ENCODE measurements around the gene MAN2A1.
A peak's percentile ranks its signal among the peaks of the same experiment; 100 is the strongest.

The MAN2A1 gene

DNA sequence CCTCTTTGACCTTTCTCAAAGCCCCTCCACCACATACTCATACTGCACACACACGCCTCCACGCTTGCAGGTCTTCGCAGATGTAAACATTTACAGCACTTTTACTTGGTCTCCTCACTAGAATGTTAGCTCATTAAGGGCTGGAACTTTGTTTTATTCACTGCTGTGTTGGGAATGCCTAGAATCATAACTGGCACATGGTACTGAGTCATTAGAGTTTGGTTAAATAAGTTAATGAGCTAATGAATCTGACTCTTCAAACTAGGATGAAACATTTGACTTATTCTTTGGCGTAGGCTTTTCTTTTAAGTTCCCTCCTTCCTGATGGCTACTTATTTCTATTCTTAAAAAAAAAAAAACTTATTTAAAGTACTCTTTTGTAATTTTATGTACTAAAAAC, 28.9 kb downstream of the MAN2A1 start:
- POLR2A ChIA-PET = no interaction called here

DNA sequence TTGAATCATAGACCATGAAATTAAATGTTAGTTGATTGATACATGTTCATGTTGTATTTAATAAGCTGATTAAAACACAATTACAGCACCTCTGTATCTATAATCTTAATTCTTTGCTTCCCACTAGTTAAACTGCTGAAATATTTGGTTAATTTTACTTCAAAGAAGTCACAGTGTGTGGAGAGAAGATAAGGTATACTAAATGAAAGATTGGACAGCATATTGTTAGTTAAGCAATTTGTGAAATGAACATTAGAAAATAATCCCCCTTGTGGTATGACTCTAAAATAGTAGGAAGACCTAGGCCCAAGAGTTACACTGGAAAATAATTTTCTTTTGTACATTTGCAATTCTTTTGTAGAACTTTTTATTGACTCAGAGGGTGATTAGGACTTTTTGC, 30.3 kb downstream of the MAN2A1 start:
- Histone ChIP-seq H3K9me3 (ENCODE audit: control insufficient read depth, insufficient read depth, low read depth, low read length) (no peaks in the 10 kb centered on the region), H3K4me1 (ENCODE audit: control insufficient read depth, insufficient read depth, low read length) (peaks cover 6% of the 10 kb centered on the region; the same call in 1 of the 2 replicates), H3K4me3 (ENCODE audit: low read depth, low read length) (no peak overlapping the region), H3K27ac (ENCODE audit: extremely low read depth, low read depth, low read length) (no peak overlapping the region), H3K36me3 (ENCODE audit: control insufficient read depth in 2 of 2, insufficient read depth in 1 of 2, low read length in 2 of 2) (peaks cover 0 to 11% of the 10 kb centered on the region in 2 experiments; a peak in 2 of 3 replicates)
- TF ChIP-seq ZNF341 (tag by site-specific recombination; IDR thresholded peaks at IDR 0.05; ENCODE audit: low read depth) = no peak
- TF ChIP-seq, protein P1, sequence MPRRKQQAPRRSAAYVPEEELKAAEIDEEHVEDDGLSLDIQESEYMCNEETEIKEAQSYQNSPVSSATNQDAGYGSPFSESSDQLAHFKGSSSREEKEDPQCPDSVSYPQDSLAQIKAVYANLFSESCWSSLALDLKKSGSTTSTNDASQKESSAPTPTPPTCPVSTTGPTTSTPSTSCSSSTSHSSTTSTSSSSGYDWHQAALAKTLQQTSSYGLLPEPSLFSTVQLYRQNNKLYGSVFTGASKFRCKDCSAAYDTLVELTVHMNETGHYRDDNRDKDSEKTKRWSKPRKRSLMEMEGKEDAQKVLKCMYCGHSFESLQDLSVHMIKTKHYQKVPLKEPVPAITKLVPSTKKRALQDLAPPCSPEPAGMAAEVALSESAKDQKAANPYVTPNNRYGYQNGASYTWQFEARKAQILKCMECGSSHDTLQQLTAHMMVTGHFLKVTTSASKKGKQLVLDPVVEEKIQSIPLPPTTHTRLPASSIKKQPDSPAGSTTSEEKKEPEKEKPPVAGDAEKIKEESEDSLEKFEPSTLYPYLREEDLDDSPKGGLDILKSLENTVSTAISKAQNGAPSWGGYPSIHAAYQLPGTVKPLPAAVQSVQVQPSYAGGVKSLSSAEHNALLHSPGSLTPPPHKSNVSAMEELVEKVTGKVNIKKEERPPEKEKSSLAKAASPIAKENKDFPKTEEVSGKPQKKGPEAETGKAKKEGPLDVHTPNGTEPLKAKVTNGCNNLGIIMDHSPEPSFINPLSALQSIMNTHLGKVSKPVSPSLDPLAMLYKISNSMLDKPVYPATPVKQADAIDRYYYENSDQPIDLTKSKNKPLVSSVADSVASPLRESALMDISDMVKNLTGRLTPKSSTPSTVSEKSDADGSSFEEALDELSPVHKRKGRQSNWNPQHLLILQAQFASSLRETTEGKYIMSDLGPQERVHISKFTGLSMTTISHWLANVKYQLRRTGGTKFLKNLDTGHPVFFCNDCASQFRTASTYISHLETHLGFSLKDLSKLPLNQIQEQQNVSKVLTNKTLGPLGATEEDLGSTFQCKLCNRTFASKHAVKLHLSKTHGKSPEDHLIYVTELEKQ (tag by site-specific recombination; IDR thresholded peaks at IDR 0.05; ENCODE audit: borderline replicate concordance) = no peak
- CTCF ChIA-PET = interaction anchor here (0.6 to 0.7 kb wide), 2 partner anchors 9 to 20 kb away, joined by 3 read pairs; no protein-coding TSS in a partner anchor
- POLR2A ChIA-PET = no interaction called here

More for the DNA sequence above, 28.9 kb downstream of the MAN2A1 start:
- no peaks in the 10 kb centered on the region for H3K9me3 ChIP-seq (ENCODE audit: control insufficient read depth, insufficient read depth, low read depth, low read length)
- CTCF ChIA-PET = interaction anchor here (0.6 kb wide), 1 partner anchor 24 kb away, joined by 3 read pairs; no protein-coding TSS in a partner anchor
- TF ChIP-seq PRDM1 (tag by site-specific recombination; IDR thresholded peaks at IDR 0.05) (no peak), ZNF473 (tag by site-specific recombination; IDR thresholded peaks at IDR 0.05) (no peak), ZNF521 (tag by site-specific recombination; IDR thresholded peaks at IDR 0.05) (no peak), ZXDB (tag by site-specific recombination; IDR thresholded peaks at IDR 0.05) (no peak)
- TF ChIP-seq, protein P2, sequence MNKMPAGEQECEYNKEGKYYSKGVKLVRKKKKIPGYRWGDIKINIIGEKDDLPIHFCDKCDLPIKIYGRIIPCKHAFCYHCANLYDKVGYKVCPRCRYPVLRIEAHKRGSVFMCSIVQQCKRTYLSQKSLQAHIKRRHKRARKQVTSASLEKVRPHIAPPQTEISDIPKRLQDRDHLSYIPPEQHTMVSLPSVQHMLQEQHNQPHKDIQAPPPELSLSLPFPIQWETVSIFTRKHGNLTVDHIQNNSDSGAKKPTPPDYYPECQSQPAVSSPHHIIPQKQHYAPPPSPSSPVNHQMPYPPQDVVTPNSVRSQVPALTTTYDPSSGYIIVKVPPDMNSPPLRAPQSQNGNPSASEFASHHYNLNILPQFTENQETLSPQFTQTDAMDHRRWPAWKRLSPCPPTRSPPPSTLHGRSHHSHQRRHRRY (tag by site-specific recombination; IDR thresholded peaks at IDR 0.05) = no peak
- TF ChIP-seq, protein P3, sequence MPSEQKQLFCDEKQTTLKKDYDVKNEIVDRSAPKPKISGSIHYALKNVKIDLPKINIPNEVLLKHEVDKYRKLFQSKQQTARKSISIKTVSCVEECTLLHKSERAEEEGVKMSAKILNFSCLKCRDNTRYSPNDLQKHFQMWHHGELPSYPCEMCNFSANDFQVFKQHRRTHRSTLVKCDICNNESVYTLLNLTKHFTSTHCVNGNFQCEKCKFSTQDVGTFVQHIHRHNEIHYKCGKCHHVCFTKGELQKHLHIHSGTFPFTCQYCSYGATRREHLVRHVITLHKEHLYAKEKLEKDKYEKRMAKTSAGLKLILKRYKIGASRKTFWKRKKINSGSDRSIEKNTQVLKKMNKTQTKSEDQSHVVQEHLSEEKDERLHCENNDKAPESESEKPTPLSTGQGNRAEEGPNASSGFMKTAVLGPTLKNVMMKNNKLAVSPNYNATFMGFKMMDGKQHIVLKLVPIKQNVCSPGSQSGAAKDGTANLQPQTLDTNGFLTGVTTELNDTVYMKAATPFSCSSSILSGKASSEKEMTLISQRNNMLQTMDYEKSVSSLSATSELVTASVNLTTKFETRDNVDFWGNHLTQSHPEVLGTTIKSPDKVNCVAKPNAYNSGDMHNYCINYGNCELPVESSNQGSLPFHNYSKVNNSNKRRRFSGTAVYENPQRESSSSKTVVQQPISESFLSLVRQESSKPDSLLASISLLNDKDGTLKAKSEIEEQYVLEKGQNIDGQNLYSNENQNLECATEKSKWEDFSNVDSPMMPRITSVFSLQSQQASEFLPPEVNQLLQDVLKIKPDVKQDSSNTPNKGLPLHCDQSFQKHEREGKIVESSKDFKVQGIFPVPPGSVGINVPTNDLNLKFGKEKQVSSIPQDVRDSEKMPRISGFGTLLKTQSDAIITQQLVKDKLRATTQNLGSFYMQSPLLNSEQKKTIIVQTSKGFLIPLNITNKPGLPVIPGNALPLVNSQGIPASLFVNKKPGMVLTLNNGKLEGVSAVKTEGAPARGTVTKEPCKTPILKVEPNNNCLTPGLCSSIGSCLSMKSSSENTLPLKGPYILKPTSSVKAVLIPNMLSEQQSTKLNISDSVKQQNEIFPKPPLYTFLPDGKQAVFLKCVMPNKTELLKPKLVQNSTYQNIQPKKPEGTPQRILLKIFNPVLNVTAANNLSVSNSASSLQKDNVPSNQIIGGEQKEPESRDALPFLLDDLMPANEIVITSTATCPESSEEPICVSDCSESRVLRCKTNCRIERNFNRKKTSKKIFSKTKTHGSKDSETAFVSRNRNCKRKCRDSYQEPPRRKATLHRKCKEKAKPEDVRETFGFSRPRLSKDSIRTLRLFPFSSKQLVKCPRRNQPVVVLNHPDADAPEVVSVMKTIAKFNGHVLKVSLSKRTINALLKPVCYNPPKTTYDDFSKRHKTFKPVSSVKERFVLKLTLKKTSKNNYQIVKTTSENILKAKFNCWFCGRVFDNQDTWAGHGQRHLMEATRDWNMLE (tag by site-specific recombination; conservative IDR thresholded peaks at IDR 0.05; ENCODE audit: low read depth) = no peak
- H3K4me1 ChIP-seq (ENCODE audit: control insufficient read depth, insufficient read depth, low read length) = peaks cover 6% of the 10 kb centered on the region; the same call in 1 of the 2 replicates
- H3K27ac ChIP-seq (ENCODE audit: extremely low read depth, low read depth, low read length) = no peak overlapping the region
- no peak overlapping the region for H3K4me3 ChIP-seq (ENCODE audit: low read depth, low read length)
- peaks cover 0 to 11% of the 10 kb centered on the region in 2 experiments; a peak in 2 of 3 replicates for H3K36me3 ChIP-seq (ENCODE audit: control insufficient read depth in 2 of 2, insufficient read depth in 1 of 2, low read length in 2 of 2)

DNA sequence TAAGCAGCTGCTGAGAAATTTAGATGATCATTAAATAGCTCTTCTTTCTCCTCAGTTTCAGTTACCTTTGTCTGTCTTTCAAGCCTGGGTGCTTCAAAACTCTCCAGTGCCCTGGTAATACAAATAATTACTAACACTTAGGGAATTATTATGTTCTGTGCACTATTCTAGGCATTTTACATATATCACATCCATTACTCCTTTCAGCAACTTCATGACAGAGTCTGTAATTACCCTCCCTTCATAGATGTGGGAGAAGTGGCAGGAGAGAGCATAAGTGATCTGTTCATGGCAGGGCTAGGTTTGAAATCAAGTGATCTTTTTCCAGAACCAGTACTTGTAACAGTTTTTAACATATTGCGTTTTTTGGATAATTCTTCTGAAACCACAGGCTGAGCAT, 32.0 kb downstream of the MAN2A1 start:
- POLR2A ChIA-PET = no interaction called here
- H3K36me3 ChIP-seq (ENCODE audit: control insufficient read depth in 2 of 2, insufficient read depth in 1 of 2, low read length in 2 of 2) = peaks cover 0 to 11% of the 10 kb centered on the region in 2 experiments; a peak in 2 of 3 replicates
- peaks cover 6% of the 10 kb centered on the region; the same call in 1 of the 2 replicates for H3K4me1 ChIP-seq (ENCODE audit: control insufficient read depth, insufficient read depth, low read length)
- CTCF ChIA-PET = no interaction called here
- no peak overlapping the region for H3K27ac ChIP-seq (ENCODE audit: extremely low read depth, low read depth, low read length)
- TF ChIP-seq HOXD13 (CRISPR knock-in tag; IDR thresholded peaks at IDR 0.05; ENCODE audit: borderline replicate concordance) (no peak), SP7 (tag by site-specific recombination; IDR thresholded peaks at IDR 0.05) (peak; percentile 50)
- no peak overlapping the region for H3K4me3 ChIP-seq (ENCODE audit: low read depth, low read length)
- H3K9me3 ChIP-seq (ENCODE audit: control insufficient read depth, insufficient read depth, low read depth, low read length) = no peaks in the 10 kb centered on the region
